HG03064 (cell line): ENCODE data around the gene SCRG1.
A peak's percentile ranks its signal among the peaks of the same experiment; 100 is the strongest.

Experiments used
- ATAC-seq: cut with Tn5 transposase; IDR thresholded peaks from one replicate; pipeline ENCODE4 v1.9.1; 2021; ENCODE audit warnings: low read depth; ENCODE audit not compliant: unreplicated experiment

The SCRG1 gene

GRCh38 chr4:173367285-173367684 is 31.6 kb downstream of the SCRG1 start:
- peak; percentile 18 for ATAC-seq

- ATAC-seq: no peak
Measured at GRCh38 chr4:173365359-173365996, 33.4 kb downstream of the SCRG1 start.

- ATAC-seq: no peak
Measured at GRCh38 chr4:173362666-173363065, 36.2 kb downstream of the SCRG1 start.

GRCh38 chr4:173360587-173361221 is 38.2 kb downstream of the SCRG1 start:
- ATAC-seq: no peak

GRCh38 chr4:173357939-173358338 is 41.0 kb downstream of the SCRG1 start:
- no peak for ATAC-seq

- no peak for ATAC-seq
Measured at GRCh38 chr4:173347467-173347866, 51.4 kb downstream of the SCRG1 start.

- ATAC-seq: no peak
Measured at GRCh38 chr4:173346074-173346473, 52.8 kb downstream of the SCRG1 start.

- ATAC-seq: no peak
Measured at GRCh38 chr4:173345648-173346047, 53.3 kb downstream of the SCRG1 start.

- ATAC-seq: no peak
Measured at GRCh38 chr4:173343832-173344397, 55.0 kb downstream of the SCRG1 start.

- ATAC-seq: no peak
Measured at GRCh38 chr4:173337463-173337862, 61.5 kb downstream of the SCRG1 start.

- ATAC-seq: peak; percentile 28
Measured at GRCh38 chr4:173334891-173335752, 63.8 kb downstream of the SCRG1 start.
